Parathyroid adenoma (tissue), 2 donors: ENCODE measurements around the gene RAB6C.
"Not testable (repeated sequence)": the region's sequence is repeated elsewhere in the genome, so short reads cannot be mapped to it uniquely, and the experiment has no call there.

ENCODE experiments used
- H2AFZ ChIP-seq: fragments of 300-600 bp; sonication (generic); one replicate; pipeline ENCODE4 v1.7.0; 2017; ENCODE audit warnings: antibody characterized with exemption, mild to moderate bottlenecking
- H3K27ac ChIP-seq: fragments of 300-600 bp; sonication (generic); one replicate; pipeline ENCODE4 v1.7.0; 2017
- H3K27me3 ChIP-seq: fragments of 300-600 bp; sonication (generic); one replicate; pipeline ENCODE4 v1.7.0; 2017; ENCODE audit warnings: low read length; ENCODE audit not compliant: control insufficient read depth, insufficient read depth
- H3K36me3 ChIP-seq: fragments of 300-600 bp; sonication (generic); one replicate; pipeline ENCODE4 v1.7.0; 2017; ENCODE audit warnings: low read length; ENCODE audit not compliant: control insufficient read depth, insufficient read depth
- H3K4me1 ChIP-seq: fragments of 300-600 bp; sonication (generic); one replicate; pipeline ENCODE4 v1.7.0; 2017; ENCODE audit warnings: control low read depth
- H3K4me2 ChIP-seq: fragments of 300-600 bp; sonication (generic); one replicate; pipeline ENCODE4 v1.7.0; 2017; ENCODE audit warnings: low read length
- H3K4me3 ChIP-seq: fragments of 300-600 bp; sonication (generic); one replicate; pipeline ENCODE4 v1.7.0; 2017; ENCODE audit warnings: low read depth, low read length
- H3K79me2 ChIP-seq: fragments of 300-600 bp; sonication (generic); one replicate; pipeline ENCODE4 v1.7.0; 2017; ENCODE audit warnings: control low read depth
- H3K9ac ChIP-seq: fragments of 300-600 bp; sonication (generic); one replicate; pipeline ENCODE4 v1.7.0; 2017; ENCODE audit warnings: mild to moderate bottlenecking
- H3K9me3 ChIP-seq: fragments of 300-600 bp; sonication (generic); one replicate; pipeline ENCODE4 v1.7.0; 2017; ENCODE audit warnings: low read length; ENCODE audit not compliant: control insufficient read depth
- TF ChIP-seq, protein P1 (sequence below): fragments of 300-600 bp; sonication (generic); IDR thresholded peaks from one replicate; pipeline ENCODE4 v1.7.0; 2017; ENCODE audit warnings: antibody characterized with exemption, mild to moderate bottlenecking
- donor health status: primary hyperparathyroidism.

Gene RAB6C

GRCh38 chr2:129957891-129958290 is 21.6 kb upstream of the RAB6C start:
- Histone ChIP-seq H3K4me2 (no peak overlapping the region), H3K79me2 (no peaks in the 10 kb centered on the region), H3K9ac (no peak overlapping the region), H3K9me3 (no peaks in the 10 kb centered on the region), H2AFZ (no peak overlapping the region), H3K27me3 (no peaks in the 10 kb centered on the region), H3K36me3 (no peaks in the 10 kb centered on the region), H3K4me3 (no peak overlapping the region), H3K27ac (no peak overlapping the region), H3K4me1 (no peaks in the 10 kb centered on the region)
- TF ChIP-seq, protein P1, sequence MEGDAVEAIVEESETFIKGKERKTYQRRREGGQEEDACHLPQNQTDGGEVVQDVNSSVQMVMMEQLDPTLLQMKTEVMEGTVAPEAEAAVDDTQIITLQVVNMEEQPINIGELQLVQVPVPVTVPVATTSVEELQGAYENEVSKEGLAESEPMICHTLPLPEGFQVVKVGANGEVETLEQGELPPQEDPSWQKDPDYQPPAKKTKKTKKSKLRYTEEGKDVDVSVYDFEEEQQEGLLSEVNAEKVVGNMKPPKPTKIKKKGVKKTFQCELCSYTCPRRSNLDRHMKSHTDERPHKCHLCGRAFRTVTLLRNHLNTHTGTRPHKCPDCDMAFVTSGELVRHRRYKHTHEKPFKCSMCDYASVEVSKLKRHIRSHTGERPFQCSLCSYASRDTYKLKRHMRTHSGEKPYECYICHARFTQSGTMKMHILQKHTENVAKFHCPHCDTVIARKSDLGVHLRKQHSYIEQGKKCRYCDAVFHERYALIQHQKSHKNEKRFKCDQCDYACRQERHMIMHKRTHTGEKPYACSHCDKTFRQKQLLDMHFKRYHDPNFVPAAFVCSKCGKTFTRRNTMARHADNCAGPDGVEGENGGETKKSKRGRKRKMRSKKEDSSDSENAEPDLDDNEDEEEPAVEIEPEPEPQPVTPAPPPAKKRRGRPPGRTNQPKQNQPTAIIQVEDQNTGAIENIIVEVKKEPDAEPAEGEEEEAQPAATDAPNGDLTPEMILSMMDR = no peak

DNA sequence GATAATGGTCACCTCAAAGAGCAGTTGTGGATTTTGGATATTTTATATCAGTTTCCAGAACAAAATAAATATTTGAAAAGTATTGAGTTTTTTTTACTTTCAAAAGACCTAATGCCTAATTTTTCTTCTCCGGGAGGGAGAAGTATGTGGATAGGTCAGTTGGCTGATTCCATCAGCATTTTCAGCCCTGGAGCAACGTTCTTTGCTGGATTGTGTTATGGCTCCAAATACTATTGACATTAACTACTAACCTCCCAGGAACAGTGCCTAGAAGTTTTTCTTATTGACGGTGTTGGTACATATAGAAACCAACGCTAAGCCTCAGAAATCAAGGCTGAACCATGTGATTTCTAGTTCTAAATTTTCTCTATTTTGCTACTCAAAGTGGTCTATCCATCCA is 20.7 kb upstream of the RAB6C start:
- H3K4me2 ChIP-seq, H3K27me3 ChIP-seq, H3K36me3 ChIP-seq, H3K27ac ChIP-seq, H3K9ac ChIP-seq, H3K79me2 ChIP-seq, H3K4me1 ChIP-seq, H3K4me3 ChIP-seq, H3K9me3 ChIP-seq, H2AFZ ChIP-seq: not testable (repeated sequence)

DNA sequence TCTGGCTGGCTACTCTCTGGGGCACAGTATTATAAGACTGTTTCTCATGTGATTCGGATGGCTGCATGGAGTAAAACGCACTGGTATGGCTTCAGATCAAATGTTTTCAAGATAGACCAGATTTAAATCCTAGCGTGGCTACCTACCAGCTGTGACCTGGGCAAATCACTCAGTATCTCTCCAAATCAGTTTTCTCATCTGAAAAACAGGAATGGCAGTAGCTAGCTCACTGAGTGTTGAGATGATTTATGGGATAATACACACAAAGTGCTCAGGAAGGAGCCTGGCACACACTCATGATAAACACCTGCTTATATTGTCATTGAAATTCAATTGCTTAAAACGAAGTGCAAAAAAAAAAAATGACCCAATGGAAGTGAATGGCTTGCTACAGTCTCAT is 10.9 kb upstream of the RAB6C start:
- H3K4me3 ChIP-seq, H3K79me2 ChIP-seq, H3K4me2 ChIP-seq, H3K36me3 ChIP-seq, H3K4me1 ChIP-seq, H2AFZ ChIP-seq, H3K27ac ChIP-seq, H3K9me3 ChIP-seq, H3K27me3 ChIP-seq, H3K9ac ChIP-seq: not testable (repeated sequence)

DNA sequence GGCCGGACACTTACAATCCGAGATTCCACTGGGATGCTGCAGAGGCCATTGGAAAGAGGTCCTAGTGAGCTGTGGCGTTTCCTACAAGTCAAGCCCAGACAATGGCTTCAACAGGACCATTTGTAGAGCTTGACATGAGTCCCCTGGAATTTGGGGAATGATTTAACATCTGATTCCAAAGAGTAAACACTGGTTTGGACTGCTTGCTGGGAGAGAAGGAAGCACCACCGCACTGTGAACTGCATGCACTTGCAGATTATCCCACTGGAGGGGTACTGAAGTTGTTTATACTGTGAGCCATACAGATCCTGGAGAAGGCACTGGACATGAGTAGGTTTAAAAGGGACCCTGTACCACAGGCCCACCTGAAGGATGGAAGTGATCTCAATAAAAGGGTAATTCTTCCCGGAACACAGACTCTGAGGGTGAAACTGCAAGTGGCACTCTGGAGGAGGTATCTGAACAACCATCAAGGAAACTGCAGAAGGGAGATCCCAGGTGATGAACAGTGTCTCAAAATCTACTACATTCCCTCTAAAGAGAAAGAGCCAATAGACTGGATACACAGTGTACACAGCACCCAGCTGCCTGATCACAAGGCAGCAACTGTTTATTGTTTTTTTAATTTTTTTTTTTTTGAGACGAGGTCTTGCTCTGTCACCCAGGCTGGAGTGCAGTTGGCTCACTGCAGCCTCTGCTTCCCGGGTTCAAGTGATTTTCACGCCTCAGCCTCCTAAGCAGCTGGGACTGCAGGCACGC is 4.3 kb upstream of the RAB6C start:
- Histone ChIP-seq H3K79me2 (no peaks in the 10 kb centered on the region), H3K9me3 (no peaks in the 10 kb centered on the region), H3K9ac (no peak overlapping the region), H3K4me3 (no peak overlapping the region), H3K27me3 (no peaks in the 10 kb centered on the region), H3K36me3 (no peaks in the 10 kb centered on the region), H3K4me2 (no peak overlapping the region), H3K27ac (no peak overlapping the region), H2AFZ (no peak overlapping the region), H3K4me1 (no peaks in the 10 kb centered on the region)
- TF ChIP-seq, protein P1 = no peak

DNA sequence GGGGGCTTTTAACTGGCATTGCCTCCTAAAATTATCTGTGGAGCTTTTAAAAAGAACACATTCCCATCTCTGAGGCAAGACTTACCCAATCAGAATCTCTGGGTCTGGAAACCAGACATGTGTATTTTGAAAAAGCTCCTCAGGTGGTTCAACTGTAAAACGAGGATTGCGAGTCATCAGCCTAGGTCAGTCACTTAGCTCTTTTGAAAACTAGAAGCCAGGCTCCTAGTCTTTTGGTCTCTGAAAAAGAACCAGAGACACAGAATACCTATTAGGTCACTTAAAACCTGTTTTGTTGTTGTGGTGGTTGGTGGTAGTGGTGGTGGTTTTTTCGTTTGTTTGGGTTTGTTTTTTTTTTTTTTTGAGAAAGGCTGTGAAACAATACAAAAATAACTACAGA is 2.5 kb upstream of the RAB6C start:
- not testable (repeated sequence) for H3K4me2 ChIP-seq

DNA sequence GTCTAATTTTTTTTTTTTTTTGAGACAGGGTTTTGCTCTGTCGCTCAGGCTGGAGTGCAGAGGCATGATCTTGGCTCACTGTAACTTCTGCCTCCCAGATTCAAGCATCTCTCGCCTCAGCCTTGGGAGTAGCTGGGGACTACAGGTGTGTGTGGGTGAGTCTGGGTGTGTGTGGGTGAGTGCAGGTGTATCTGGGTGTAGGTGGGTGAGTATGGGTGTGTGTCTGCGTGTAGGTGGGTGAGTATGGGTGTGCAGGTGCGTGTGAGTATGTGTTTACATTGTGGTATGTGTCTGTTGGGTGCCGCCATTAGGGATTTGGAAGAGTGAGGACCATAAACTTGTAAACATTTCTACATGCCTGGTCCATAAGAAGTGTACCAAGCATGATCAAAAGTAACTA is 1.5 kb upstream of the RAB6C start:
- H3K36me3 ChIP-seq = no peaks in the 10 kb centered on the region
- H3K9me3 ChIP-seq = no peaks in the 10 kb centered on the region
- H3K79me2 ChIP-seq = no peaks in the 10 kb centered on the region
- H3K27ac ChIP-seq = no peak overlapping the region
- H3K4me2 ChIP-seq = no peak overlapping the region
- TF ChIP-seq, protein P1 = no peak
- no peaks in the 10 kb centered on the region for H3K4me1 ChIP-seq
- no peak overlapping the region for H2AFZ ChIP-seq
- H3K27me3 ChIP-seq = no peaks in the 10 kb centered on the region
- H3K9ac ChIP-seq = no peak overlapping the region
- no peak overlapping the region for H3K4me3 ChIP-seq

More for the DNA sequence above, 2.5 kb upstream of the RAB6C start:
- not testable (repeated sequence) for H3K27me3 ChIP-seq, H3K36me3 ChIP-seq, H2AFZ ChIP-seq, H3K4me1 ChIP-seq, H3K4me3 ChIP-seq, H3K27ac ChIP-seq, H3K79me2 ChIP-seq, H3K9ac ChIP-seq, H3K9me3 ChIP-seq

DNA sequence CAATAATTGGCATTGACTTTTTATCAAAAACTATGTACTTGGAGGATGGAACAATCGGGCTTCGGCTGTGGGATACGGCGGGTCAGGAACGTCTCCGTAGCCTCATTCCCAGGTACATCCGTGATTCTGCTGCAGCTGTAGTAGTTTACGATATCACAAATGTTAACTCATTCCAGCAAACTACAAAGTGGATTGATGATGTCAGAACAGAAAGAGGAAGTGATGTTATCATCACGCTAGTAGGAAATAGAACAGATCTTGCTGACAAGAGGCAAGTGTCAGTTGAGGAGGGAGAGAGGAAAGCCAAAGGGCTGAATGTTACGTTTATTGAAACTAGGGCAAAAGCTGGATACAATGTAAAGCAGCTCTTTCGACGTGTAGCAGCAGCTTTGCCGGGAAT is 780 bp downstream of the RAB6C start:
- peak overlapping the region; percentile 45 for H3K4me2 ChIP-seq
- peak overlapping the region; percentile 82 for H3K27ac ChIP-seq
- peak overlapping the region; percentile 45 for H3K4me3 ChIP-seq
- not testable (repeated sequence) for H3K36me3 ChIP-seq, H3K4me1 ChIP-seq, H3K27me3 ChIP-seq, H3K79me2 ChIP-seq, H3K9me3 ChIP-seq, H3K9ac ChIP-seq
- peak overlapping the region; percentile 51 for H2AFZ ChIP-seq

DNA sequence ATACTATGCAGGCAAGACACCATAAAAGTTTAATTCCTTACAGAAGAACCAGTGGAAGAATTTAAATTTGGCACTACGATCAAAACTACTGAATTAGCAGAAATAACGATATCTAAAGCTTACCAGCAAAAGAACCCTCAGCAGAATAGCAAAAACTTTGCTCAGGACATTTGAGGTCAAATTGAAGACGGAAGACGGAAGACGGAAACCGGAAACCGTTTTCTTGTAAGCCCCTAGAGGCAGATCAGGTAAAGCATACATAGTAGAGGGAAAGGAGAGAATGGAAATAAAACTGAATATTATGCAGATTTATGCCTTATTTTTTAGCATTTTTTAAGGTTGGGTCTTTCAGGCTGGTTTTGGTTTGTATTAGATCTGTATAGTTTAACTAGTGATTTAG is 2.2 kb downstream of the RAB6C start:
- H3K9ac ChIP-seq, H3K79me2 ChIP-seq, H3K9me3 ChIP-seq, H3K4me1 ChIP-seq, H3K27me3 ChIP-seq, H3K36me3 ChIP-seq: not testable (repeated sequence)
- Histone ChIP-seq H3K4me3 (peak overlapping the region; percentile 47), H3K27ac (peak overlapping the region; percentile 3), H2AFZ (peak overlapping the region; percentile 2), H3K4me2 (peak overlapping the region; percentile 68)
